Omental fat pad (tissue), 4 donors: ENCODE data around the gene SPON2. TPM values are rescaled to one million over a fixed set of nuclear protein-coding genes. Genes with fewer than 3 reads are reported as not detected.
"Not testable (repeated sequence)": the region's sequence is repeated elsewhere in the genome, so short reads cannot be mapped to it uniquely, and the experiment has no call there.

ENCODE experiments used
- ATAC-seq: fragments of 150-250 bp; one replicate; pipeline ENCODE4 v1.9.1; 2016; ENCODE audit warnings: mild to moderate bottlenecking, moderate library complexity; ENCODE audit not compliant: low FRiP score
- DNase-seq: peaks from one replicate; pipeline ENCODE4 v3.0.0-alpha.2; 2019; ENCODE audit warnings: low spot score
- CTCF ChIP-seq, 3 donors: fragments of 450-650 bp; IDR thresholded peaks; one replicate each; pipeline ENCODE4 v1.5.1; 2016 to 2017; ENCODE audit warnings: antibody characterized with exemption in 3 of 3, mild to moderate bottlenecking in 3 of 3, moderate library complexity in 2 of 3
- total RNA-seq, 4 donors: library from RNA; depleted of rRNA; stranded (reverse); fragments of >200 nt; gene quantifications; one replicate each; pipeline ENCODE4 v1.1.0, GENCODE V29; 2016

SPON2 gene
- total RNA-seq, 4 donors from 2014 or later: 14.2 to 99.5 (median 30.1) TPM

- ATAC-seq: no peak
- TF ChIP-seq CTCF (IDR thresholded peaks at IDR 0.05): no peak
- DNase-seq: no peak
Measured at GRCh38 chr4:1137063-1137776, 35.2 kb downstream of the SPON2 start.

- DNase-seq (no peak), ATAC-seq (no peak)
- TF ChIP-seq CTCF (IDR thresholded peaks at IDR 0.05): no peak
Measured at GRCh38 chr4:1136048-1136447, 36.3 kb downstream of the SPON2 start.

GRCh38 chr4:1133033-1133432, 39.4 kb downstream of the SPON2 start:
- no peak for ATAC-seq
- TF ChIP-seq CTCF (IDR thresholded peaks at IDR 0.05): no peak
- no peak for DNase-seq

GRCh38 chr4:1130316-1131186, 41.8 kb downstream of the SPON2 start:
- no peak for DNase-seq
- TF ChIP-seq CTCF (IDR thresholded peaks at IDR 0.05): peak in 2 of 3 donors; percentile 79 to 89
- peak; percentile 96 for ATAC-seq

GRCh38 chr4:1126506-1126905, 45.9 kb downstream of the SPON2 start:
- no peak for DNase-seq
- no peak for TF ChIP-seq CTCF (IDR thresholded peaks at IDR 0.05)
- no peak for ATAC-seq

GRCh38 chr4:1125466-1125865, 46.9 kb downstream of the SPON2 start:
- DNase-seq, ATAC-seq: not testable (repeated sequence)

- ATAC-seq (no peak), DNase-seq (no peak)
- no peak for TF ChIP-seq CTCF (IDR thresholded peaks at IDR 0.05)
Measured at GRCh38 chr4:1124818-1125217, 47.6 kb downstream of the SPON2 start.
